HCEC 1CT (cell line): ENCODE measurements around the gene CLSTN1.
"Not testable (repeated sequence)": the region's sequence is repeated elsewhere in the genome, so short reads cannot be mapped to it uniquely, and the experiment has no call there.

ENCODE experiments used
- DNase-seq: peaks from one replicate; pipeline ENCODE4 v3.0.0-alpha.2; 2017

The CLSTN1 gene

GRCh38 chr1:9760824-9761223 is 62.9 kb downstream of the CLSTN1 start:
- DNase-seq, result no peak

- no peak for DNase-seq
Observed at GRCh38 chr1:9759939-9760338, 63.8 kb downstream of the CLSTN1 start.

- no peak for DNase-seq
Observed at GRCh38 chr1:9758559-9759121, 65.1 kb downstream of the CLSTN1 start.

- DNase-seq, result no peak
Observed at GRCh38 chr1:9755441-9755995, 68.2 kb downstream of the CLSTN1 start.

GRCh38 chr1:9753121-9753531 is 70.6 kb downstream of the CLSTN1 start:
- peak; percentile 67 for DNase-seq

GRCh38 chr1:9751971-9752370 is 71.8 kb downstream of the CLSTN1 start:
- no peak for DNase-seq

GRCh38 chr1:9749361-9749760 is 74.4 kb downstream of the CLSTN1 start:
- DNase-seq, result no peak

GRCh38 chr1:9748391-9748790 is 75.4 kb downstream of the CLSTN1 start:
- not testable (repeated sequence) for DNase-seq

GRCh38 chr1:9746651-9747050 is 77.1 kb downstream of the CLSTN1 start:
- no peak for DNase-seq

GRCh38 chr1:9746211-9746610 is 77.6 kb downstream of the CLSTN1 start:
- DNase-seq, result no peak

GRCh38 chr1:9744106-9744799 is 79.5 kb downstream of the CLSTN1 start:
- no peak for DNase-seq

GRCh38 chr1:9737671-9738070 is 86.1 kb downstream of the CLSTN1 start:
- no peak for DNase-seq

GRCh38 chr1:9737057-9737456 is 86.7 kb downstream of the CLSTN1 start:
- DNase-seq, result no peak

- no peak for DNase-seq
Observed at GRCh38 chr1:9736241-9736640, 87.5 kb downstream of the CLSTN1 start.

- no peak for DNase-seq
Observed at GRCh38 chr1:9735800-9736199, 88.0 kb downstream of the CLSTN1 start.

GRCh38 chr1:9733160-9733789 is 90.5 kb downstream of the CLSTN1 start:
- DNase-seq, result no peak

- DNase-seq, result no peak
Observed at GRCh38 chr1:9732123-9732971, 91.4 kb downstream of the CLSTN1 start.

- no peak for DNase-seq
Observed at GRCh38 chr1:9731561-9731960, 92.2 kb downstream of the CLSTN1 start.

GRCh38 chr1:9731051-9731537 is 92.7 kb downstream of the CLSTN1 start:
- no peak for DNase-seq

- no peak for DNase-seq
Observed at GRCh38 chr1:9730096-9730901, 93.5 kb downstream of the CLSTN1 start.

- DNase-seq, result no peak
Observed at GRCh38 chr1:9729523-9729922, 94.2 kb downstream of the CLSTN1 start.
